HEK293T (cell line): ENCODE measurements around the gene SYAP1.

Experiments used
- ARNT ChIP-seq: fragments of 450-650 bp; IDR thresholded peaks from 2 replicates; pipeline ENCODE4 v1.6.1; 2017; ENCODE audit warnings: mild to moderate bottlenecking
- BHLHE40 ChIP-seq: fragments of 450-650 bp; IDR thresholded peaks from 2 replicates; pipeline ENCODE4 v1.6.1; 2016; ENCODE audit warnings: mild to moderate bottlenecking, moderate library complexity, borderline replicate concordance
- CTBP1 ChIP-seq: fragments of 450-650 bp; IDR thresholded peaks from 2 replicates; pipeline ENCODE4 v1.6.1; 2016; ENCODE audit warnings: borderline replicate concordance
- ELF4 ChIP-seq: fragments of 450-650 bp; IDR thresholded peaks from 2 replicates; pipeline ENCODE4 v1.6.1; 2017; ENCODE audit warnings: antibody characterized with exemption
- FOXA1 ChIP-seq: fragments of 450-650 bp; IDR thresholded peaks from 2 replicates; pipeline ENCODE4 v1.6.1; 2016; ENCODE audit warnings: mild to moderate bottlenecking
- FOXK2 ChIP-seq: fragments of 450-650 bp; IDR thresholded peaks from 2 replicates; pipeline ENCODE4 v1.6.1; 2016; ENCODE audit warnings: mild to moderate bottlenecking
- FOXM1 ChIP-seq: fragments of 450-650 bp; IDR thresholded peaks from 2 replicates; pipeline ENCODE4 v1.6.1; 2017; ENCODE audit warnings: mild to moderate bottlenecking, borderline replicate concordance
- HDGF ChIP-seq: fragments of 450-650 bp; IDR thresholded peaks from 2 replicates; pipeline ENCODE4 v1.6.1; 2017; ENCODE audit warnings: antibody characterized with exemption, borderline replicate concordance
- LEF1 ChIP-seq: fragments of 450-650 bp; IDR thresholded peaks from 2 replicates; pipeline ENCODE4 v1.6.1; 2017; ENCODE audit warnings: mild to moderate bottlenecking, borderline replicate concordance
- NFRKB ChIP-seq: fragments of 450-650 bp; IDR thresholded peaks from 2 replicates; pipeline ENCODE4 v1.6.1; 2016; ENCODE audit warnings: mild to moderate bottlenecking, moderate library complexity
- SP1 ChIP-seq: fragments of 450-650 bp; IDR thresholded peaks from 2 replicates; pipeline ENCODE4 v1.6.1; 2017
- TARDBP ChIP-seq: fragments of 450-650 bp; IDR thresholded peaks from 2 replicates; pipeline ENCODE4 v1.6.1; 2016
- ZNF384 ChIP-seq: fragments of 450-650 bp; IDR thresholded peaks from 2 replicates; pipeline ENCODE4 v1.6.1; 2016
- TF ChIP-seq, protein P1 (sequence below): fragments of 450-650 bp; IDR thresholded peaks from 2 replicates; pipeline ENCODE4 v1.6.1; 2016

GRCh38 chrX:16765594-16765993, 46.2 kb downstream of the SYAP1 start:
- TF ChIP-seq FOXM1 (no peak), ARNT (no peak), FOXA1 (no peak), ZNF384 (no peak), ELF4 (no peak), SP1 (no peak), BHLHE40 (no peak), TARDBP (no peak), LEF1 (no peak), CTBP1 (no peak), FOXK2 (no peak), HDGF (no peak), NFRKB (no peak)
- TF ChIP-seq, protein P1, sequence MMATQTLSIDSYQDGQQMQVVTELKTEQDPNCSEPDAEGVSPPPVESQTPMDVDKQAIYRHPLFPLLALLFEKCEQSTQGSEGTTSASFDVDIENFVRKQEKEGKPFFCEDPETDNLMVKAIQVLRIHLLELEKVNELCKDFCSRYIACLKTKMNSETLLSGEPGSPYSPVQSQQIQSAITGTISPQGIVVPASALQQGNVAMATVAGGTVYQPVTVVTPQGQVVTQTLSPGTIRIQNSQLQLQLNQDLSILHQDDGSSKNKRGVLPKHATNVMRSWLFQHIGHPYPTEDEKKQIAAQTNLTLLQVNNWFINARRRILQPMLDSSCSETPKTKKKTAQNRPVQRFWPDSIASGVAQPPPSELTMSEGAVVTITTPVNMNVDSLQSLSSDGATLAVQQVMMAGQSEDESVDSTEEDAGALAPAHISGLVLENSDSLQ = peak; percentile 9; the same call in 1 of the 2 replicates
